HG02642 (cell line): Measurements from ENCODE around the gene CDHR1.
"Not testable (repeated sequence)": the region's sequence is repeated elsewhere in the genome, so short reads cannot be mapped to it uniquely, and the experiment has no call there.

ENCODE experiments used
- ATAC-seq: cut with Tn5 transposase; IDR thresholded peaks from one replicate; pipeline ENCODE4 v1.9.1; 2021; ENCODE audit warnings: mild to moderate bottlenecking; ENCODE audit not compliant: unreplicated experiment, poor library complexity

CDHR1 gene

GRCh38 chr10:84172467-84173356 lies 21.6 kb upstream of the CDHR1 start:
- ATAC-seq, result peak; percentile 66

DNA sequence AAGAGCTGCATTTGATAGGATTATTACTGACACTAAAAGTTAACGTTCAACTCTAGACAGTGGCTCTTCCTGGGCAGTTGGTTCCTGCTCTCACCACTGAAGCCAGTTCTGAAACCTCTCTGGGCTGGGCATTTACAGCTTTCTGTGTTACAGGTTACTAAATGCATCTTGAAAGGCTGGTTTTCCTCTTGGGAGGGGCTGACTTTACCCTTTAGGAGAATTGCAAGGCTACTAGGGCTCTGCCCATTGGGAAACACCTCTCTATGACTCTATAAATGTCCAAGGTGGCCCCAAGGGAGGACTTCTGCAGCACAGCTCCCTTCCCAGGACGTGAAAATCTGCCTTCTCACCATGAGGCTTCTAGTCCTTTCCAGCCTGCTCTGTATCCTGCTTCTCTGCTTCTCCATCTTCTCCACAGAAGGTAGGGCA lies 20.8 kb upstream of the CDHR1 start, which contains the start of gene GPR15LG:
Gene GPR15LG, plus strand, starts transcription at position 301 of the 429 bp plus-strand sequence. Its CDS starts 51 bp downstream, at position 352.
- ATAC-seq, result peak; percentile 30

GRCh38 chr10:84175436-84175835 lies 18.9 kb upstream of the CDHR1 start:
- no peak for ATAC-seq

- ATAC-seq, result no peak
These were observed 18.0 kb upstream of the CDHR1 start for GRCh38 chr10:84176351-84176750.

DNA sequence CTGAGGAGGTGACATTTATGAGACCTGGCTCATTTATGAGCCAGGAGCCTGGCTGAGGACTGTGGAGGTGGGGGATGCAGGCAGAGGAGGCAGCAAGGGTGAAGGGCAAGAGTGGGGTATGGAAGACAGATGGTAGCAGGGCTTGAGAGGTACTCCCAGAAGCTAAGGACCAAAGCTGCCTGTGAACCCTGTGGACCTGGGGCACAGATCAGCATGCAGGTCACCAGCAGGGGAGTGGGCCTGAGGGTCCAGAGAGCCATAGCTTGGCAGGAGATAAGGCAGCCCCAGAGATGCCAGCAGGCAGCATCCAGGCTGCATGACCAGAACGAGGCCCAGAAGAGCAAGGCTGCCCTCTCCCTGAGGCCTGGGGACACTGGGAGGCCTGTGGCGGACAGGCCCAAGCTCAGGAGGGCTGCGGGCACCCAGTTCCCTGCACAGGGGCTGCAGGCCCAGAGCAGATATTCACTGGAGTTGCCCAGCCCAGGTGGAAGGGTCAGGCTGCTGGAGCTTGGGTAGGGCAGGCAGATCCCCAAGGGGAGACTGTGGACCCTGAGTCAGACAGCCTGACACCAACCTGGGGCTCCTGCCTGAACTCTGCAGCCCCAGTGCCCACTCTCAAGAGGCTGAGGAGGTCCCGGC lies 17.4 kb upstream of the CDHR1 start:
- ATAC-seq, result no peak

- ATAC-seq, result peak; percentile 36
These were observed 16.7 kb upstream of the CDHR1 start for GRCh38 chr10:84177541-84178141.

DNA sequence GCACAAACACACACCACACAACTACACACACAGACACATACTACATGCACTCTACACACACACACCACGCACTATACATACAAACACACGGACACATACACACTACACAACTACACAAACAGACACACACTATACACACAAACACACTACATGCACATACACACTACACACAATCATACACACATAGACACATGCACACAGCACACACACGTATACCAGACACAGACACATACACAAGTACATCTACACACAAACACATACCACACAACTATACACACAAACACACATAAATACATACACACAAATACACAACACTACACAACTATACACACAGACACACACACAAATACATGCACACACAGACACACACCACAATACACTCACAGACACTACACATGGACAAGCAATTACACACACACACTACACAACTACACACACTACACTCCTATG lies 16.2 kb upstream of the CDHR1 start:
- ATAC-seq, result no peak

GRCh38 chr10:84179059-84179710 lies 15.2 kb upstream of the CDHR1 start:
- peak; percentile 92 for ATAC-seq

GRCh38 chr10:84180386-84180785 lies 14.0 kb upstream of the CDHR1 start:
- ATAC-seq, result not testable (repeated sequence)

DNA sequence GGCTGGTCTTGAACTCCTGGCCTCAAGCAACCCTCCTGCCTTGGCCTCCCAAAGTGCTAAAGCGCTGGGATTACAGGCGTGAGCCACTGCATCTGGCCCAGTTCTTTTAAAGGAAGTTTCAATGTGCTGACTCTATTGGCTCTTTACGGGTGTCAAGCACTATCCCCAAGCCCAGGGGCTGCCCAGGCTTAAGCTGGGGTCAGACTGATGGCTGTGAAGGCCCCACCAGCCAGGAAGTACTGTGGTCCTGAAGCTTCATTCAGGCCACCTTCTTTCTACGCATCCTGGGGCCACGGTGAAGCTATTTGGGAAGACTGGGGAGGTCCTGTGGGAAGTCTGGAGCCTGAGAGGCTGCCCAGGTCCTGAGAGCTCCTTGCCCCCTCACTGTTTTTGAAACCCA lies 12.7 kb upstream of the CDHR1 start:
- ATAC-seq, result no peak

DNA sequence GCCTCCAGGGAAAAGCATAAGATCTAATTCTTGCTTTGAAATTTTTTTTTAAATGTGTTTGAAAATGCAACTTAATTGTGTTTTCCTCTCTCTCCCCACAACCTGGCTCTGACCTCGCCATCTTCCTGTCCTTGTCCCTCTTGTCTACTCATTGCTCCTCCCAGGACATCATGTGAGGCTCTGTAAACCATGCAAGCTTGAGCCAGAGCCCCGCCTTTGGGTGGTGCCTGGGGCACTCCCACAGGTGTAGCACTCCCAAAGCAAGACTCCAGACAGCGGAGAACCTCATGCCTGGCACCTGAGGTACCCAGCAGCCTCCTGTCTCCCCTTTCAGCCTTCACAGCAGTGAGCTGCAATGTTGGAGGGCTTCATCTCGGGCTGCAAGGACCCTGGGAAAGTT lies 9.8 kb upstream of the CDHR1 start:
- no peak for ATAC-seq

- no peak for ATAC-seq
These were observed 8.7 kb upstream of the CDHR1 start for GRCh38 chr10:84185526-84186175.

DNA sequence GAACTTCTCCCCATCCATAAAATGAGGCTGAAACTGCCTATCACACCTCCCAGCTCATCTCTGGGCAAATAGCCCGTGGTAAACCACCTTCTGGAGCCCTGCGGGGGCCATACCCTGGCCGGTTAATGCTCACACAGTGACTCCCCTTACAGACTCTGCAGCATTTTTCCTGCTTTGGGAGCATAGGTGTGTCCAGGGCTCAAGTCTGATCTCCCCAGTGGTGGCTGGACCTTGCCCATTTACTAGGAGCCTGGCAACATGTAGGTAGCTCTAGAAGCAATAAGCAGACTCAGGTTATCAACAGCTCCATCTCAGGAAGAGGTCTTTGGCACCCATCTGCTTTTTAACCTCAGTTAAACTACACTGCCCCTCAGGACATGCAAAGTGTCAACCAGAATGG lies 5.5 kb upstream of the CDHR1 start:
- ATAC-seq, result no peak

GRCh38 chr10:84190621-84191020 lies 3.7 kb upstream of the CDHR1 start:
- ATAC-seq, result no peak

- ATAC-seq, result no peak
These were observed 3.2 kb upstream of the CDHR1 start for GRCh38 chr10:84191106-84191505.

- no peak for ATAC-seq
These were observed 1.0 kb upstream of the CDHR1 start for GRCh38 chr10:84193327-84193726.

- no peak for ATAC-seq
These were observed 402 bp upstream of the CDHR1 start for GRCh38 chr10:84193846-84194423.

DNA sequence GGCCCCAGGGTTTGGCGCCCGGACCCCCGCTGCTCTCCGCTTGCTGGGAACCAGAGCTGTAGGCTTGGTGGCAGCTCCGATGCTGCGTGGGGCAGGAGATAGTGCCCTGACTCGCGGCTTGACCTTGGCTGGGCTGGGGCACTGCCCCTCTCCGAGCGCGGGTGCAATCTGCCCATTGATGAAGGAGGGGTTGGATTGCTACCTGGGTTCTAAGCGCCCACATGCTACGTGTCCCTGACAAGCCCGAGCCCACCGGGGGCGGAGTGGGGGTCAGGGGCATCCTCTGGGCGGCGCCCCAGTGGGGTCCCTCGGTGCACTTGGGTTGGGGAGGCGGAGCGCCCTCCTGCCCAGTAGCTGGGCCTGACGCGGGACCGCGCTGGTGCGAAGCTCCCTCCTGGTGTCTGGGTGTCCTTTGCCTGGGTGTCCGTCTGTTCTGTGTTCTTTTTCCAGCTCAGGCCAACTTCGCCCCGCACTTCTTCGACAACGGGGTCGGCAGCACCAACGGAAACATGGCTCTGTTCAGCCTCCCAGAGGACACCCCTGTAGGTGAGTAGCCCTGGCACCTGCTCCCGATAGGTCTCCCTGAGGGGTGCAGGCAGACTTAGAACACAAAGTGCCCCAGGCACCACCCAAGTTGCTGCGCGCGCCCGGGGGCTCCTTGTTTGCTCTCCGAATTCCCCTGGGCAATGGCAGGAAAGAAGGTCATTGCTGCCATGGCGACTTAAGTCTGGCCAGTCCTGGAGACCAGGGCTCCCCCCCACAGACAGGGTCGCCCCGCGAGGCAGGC lies 900 bp downstream of the CDHR1 start:
- no peak for ATAC-seq

- ATAC-seq, result no peak
These were observed 1.7 kb downstream of the CDHR1 start for GRCh38 chr10:84196083-84196482.
